Esophagus squamous epithelium (tissue), 4 donors: ENCODE data around the gene LAMA3.

ENCODE experiments used
- CTCF ChIP-seq, 6 experiments: fragments of 450-650 bp in 4 of 6; fragments of 200-600 bp in 2 of 6; sonication (generic) in 2 of 6; IDR thresholded peaks; one replicate each; pipeline ENCODE4 v1.5.1; 2016 to 2019; ENCODE audit warnings: antibody characterized with exemption in 6 of 6, mild to moderate bottlenecking in 4 of 6, moderate library complexity in 4 of 6
- POLR2A ChIP-seq, 4 donors: fragments of 450-650 bp; IDR thresholded peaks; one replicate each; pipeline ENCODE4 v1.6.1; 2017; ENCODE audit warnings: antibody characterized with exemption in 4 of 4, mild to moderate bottlenecking in 4 of 4, moderate library complexity in 3 of 4

DNA sequence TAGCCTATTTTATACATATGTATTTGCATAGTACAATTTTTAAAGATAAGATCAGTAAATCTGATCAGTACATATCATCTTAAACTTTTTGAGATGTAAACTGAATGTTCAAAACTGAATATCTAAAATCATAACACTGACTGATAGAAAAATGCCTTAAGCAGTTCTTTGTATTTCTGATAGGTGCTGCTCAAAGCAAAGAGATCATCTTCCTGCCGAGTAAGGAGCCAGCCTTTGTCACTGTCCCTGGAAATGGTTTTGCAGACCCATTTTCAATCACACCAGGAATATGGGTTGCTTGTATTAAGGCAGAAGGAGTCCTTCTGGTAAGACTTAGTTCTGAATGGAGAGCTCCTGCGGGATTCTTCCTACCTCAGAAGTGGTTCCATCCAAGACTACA is 135.0 kb downstream of the LAMA3 start:
- TF ChIP-seq CTCF (IDR thresholded peaks at IDR 0.05) = peak in 1 of 6 experiments; percentile 6
- no peak for TF ChIP-seq POLR2A (IDR thresholded peaks at IDR 0.05)
